ENCODE data around the gene MAPKAP1. TPM values are rescaled to one million over a fixed set of nuclear protein-coding genes. Genes with fewer than 3 reads are reported as not detected.

MAPKAP1 gene
- polyA plus RNA-seq, 3 donors, result 39.9 to 57.5 (median 44.1) TPM

DNA sequence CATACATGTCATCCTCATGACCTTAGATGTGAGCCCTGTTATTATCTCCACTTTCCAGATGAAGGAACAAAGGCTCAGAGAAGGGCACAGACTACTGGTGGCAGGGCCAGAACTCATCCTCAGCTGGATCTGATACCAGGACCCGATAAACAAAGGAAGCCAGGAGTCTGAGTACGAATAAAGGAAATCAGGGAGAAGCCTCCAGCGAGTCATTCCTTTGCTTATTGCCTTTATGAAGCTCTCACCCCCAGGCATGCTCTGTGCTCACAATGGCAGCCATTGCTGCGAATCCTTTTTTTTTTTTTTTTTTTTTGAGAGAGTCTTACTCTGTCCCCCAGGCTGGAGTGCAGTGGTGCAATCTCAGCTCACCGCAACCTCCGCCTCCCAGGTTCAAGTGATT, 315.3 kb downstream of the MAPKAP1 start:
- Histone ChIP-seq H3K4me3 (replicated peaks in 1 of 3; ENCODE audit: low read depth in 2 of 3, low read length in 3 of 3) (no peak overlapping the region), H3K79me2 (ENCODE audit: insufficient read depth, low read length) (no peaks in the 10 kb centered on the region), H4K20me1 (ENCODE audit: insufficient read depth, low read length) (no peaks in the 10 kb centered on the region), H3K27ac (ENCODE audit: low read depth in 1 of 2, low read length in 2 of 2) (no peak overlapping the region), H3K27me3 (ENCODE audit: control insufficient read depth in 2 of 2, insufficient read depth in 2 of 2, low read length in 2 of 2) (no peaks in the 10 kb centered on the region), H3K4me2 (replicated peaks; ENCODE audit: extremely low read depth, low read length, poor library complexity, severe bottlenecking) (no peak overlapping the region), H2AFZ (ENCODE audit: insufficient read depth, low read depth, low read length, poor library complexity, severe bottlenecking) (no peak overlapping the region), H3K9me3 (replicated peaks in 1 of 2; ENCODE audit: control insufficient read depth in 1 of 2, insufficient read depth in 1 of 2, low read length in 2 of 2) (no peaks in the 10 kb centered on the region), H3K36me3 (replicated peaks in 1 of 2; ENCODE audit: control insufficient read depth in 1 of 2, insufficient read depth in 2 of 2, low read length in 2 of 2) (no peaks in the 10 kb centered on the region), H3K9ac (ENCODE audit: insufficient read depth, low read length, poor library complexity, severe bottlenecking) (no peak overlapping the region), H3K4me1 (ENCODE audit: control insufficient read depth in 1 of 2, insufficient read depth in 2 of 2, low read length in 2 of 2) (no peaks in the 10 kb centered on the region)
- Mint-ChIP-seq H3K27me3 (ENCODE audit: low read depth in 3 of 3) (peaks cover 1 to 5% (median 4%) of the 10 kb centered on the region in 3 donors), H3K36me3 (no peaks in the 10 kb centered on the region), H3K9me3 (peaks cover 0 to 2% (median 0%) of the 10 kb centered on the region in 7 donors), H3K4me1 (no peaks in the 10 kb centered on the region), H3K27ac (no peak overlapping the region), H3K4me3 (no peak overlapping the region)
- intact Hi-C loops (cut with micrococcal nuclease), result no loop called here
- 95% methylated on average over 3 of the region's 6 CpGs for WGBS (ENCODE audit: insufficient coverage)
- TF ChIP-seq, protein P1, sequence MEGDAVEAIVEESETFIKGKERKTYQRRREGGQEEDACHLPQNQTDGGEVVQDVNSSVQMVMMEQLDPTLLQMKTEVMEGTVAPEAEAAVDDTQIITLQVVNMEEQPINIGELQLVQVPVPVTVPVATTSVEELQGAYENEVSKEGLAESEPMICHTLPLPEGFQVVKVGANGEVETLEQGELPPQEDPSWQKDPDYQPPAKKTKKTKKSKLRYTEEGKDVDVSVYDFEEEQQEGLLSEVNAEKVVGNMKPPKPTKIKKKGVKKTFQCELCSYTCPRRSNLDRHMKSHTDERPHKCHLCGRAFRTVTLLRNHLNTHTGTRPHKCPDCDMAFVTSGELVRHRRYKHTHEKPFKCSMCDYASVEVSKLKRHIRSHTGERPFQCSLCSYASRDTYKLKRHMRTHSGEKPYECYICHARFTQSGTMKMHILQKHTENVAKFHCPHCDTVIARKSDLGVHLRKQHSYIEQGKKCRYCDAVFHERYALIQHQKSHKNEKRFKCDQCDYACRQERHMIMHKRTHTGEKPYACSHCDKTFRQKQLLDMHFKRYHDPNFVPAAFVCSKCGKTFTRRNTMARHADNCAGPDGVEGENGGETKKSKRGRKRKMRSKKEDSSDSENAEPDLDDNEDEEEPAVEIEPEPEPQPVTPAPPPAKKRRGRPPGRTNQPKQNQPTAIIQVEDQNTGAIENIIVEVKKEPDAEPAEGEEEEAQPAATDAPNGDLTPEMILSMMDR (IDR thresholded peaks at IDR 0.05), result no peak
- no peak for DNase-seq

DNA sequence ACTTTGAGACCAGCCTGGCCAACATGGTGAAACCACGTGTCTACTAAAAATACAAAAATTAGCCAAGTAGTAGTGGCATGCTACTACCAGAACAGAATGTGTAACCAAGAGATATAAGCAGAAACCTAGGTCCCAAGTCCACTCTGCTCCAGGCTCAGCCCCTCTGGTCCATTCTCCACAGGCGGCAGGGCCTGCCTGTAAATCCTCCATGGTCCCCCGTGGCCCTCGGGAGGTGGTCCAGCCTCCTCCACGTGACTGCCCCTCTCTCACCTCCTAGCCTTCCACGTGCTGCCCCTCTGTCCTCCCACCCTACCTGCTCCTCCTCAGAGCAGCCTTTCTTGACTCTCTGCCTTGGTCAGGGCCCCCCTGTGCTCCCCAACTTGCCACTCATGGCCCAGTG, 318.0 kb downstream of the MAPKAP1 start:
- Histone ChIP-seq H3K27me3 (ENCODE audit: control insufficient read depth in 2 of 2, insufficient read depth in 2 of 2, low read length in 2 of 2) (no peaks in the 10 kb centered on the region), H3K4me2 (replicated peaks; ENCODE audit: extremely low read depth, low read length, poor library complexity, severe bottlenecking) (no peak overlapping the region), H3K36me3 (replicated peaks in 1 of 2; ENCODE audit: control insufficient read depth in 1 of 2, insufficient read depth in 2 of 2, low read length in 2 of 2) (no peaks in the 10 kb centered on the region), H4K20me1 (ENCODE audit: insufficient read depth, low read length) (no peaks in the 10 kb centered on the region), H2AFZ (ENCODE audit: insufficient read depth, low read depth, low read length, poor library complexity, severe bottlenecking) (no peak overlapping the region), H3K79me2 (ENCODE audit: insufficient read depth, low read length) (no peaks in the 10 kb centered on the region), H3K9me3 (replicated peaks in 1 of 2; ENCODE audit: control insufficient read depth in 1 of 2, insufficient read depth in 1 of 2, low read length in 2 of 2) (no peaks in the 10 kb centered on the region), H3K4me3 (replicated peaks in 1 of 3; ENCODE audit: low read depth in 2 of 3, low read length in 3 of 3) (no peak overlapping the region), H3K27ac (ENCODE audit: low read depth in 1 of 2, low read length in 2 of 2) (no peak overlapping the region), H3K4me1 (ENCODE audit: control insufficient read depth in 1 of 2, insufficient read depth in 2 of 2, low read length in 2 of 2) (no peaks in the 10 kb centered on the region), H3K9ac (ENCODE audit: insufficient read depth, low read length, poor library complexity, severe bottlenecking) (no peak overlapping the region)
- no peak overlapping the region for H3K4me3 Mint-ChIP-seq
- no peak for DNase-seq
- intact Hi-C loops (cut with micrococcal nuclease), result no loop called here
- H3K4me1 Mint-ChIP-seq, result no peaks in the 10 kb centered on the region
- H3K9me3 Mint-ChIP-seq, result peaks cover 0 to 3% (median 0%) of the 10 kb centered on the region in 7 donors
- H3K27me3 Mint-ChIP-seq (ENCODE audit: low read depth in 3 of 3), result peaks cover 1 to 6% (median 5%) of the 10 kb centered on the region in 3 donors
- no peaks in the 10 kb centered on the region for H3K36me3 Mint-ChIP-seq
- WGBS (ENCODE audit: insufficient coverage), result 88% methylated on average over 5 of the region's 6 CpGs
- H3K27ac Mint-ChIP-seq, result no peak overlapping the region
- TF ChIP-seq, protein P1 (IDR thresholded peaks at IDR 0.05), result no peak
